SKM-1 (cell line): ENCODE data around the gene EHBP1.

Source experiments
- DNase-seq: peaks from one replicate; lab custom pipeline; 2025; ENCODE audit not compliant: unreplicated experiment; lab: John Stamatoyannopoulos, UW

Gene EHBP1

GRCh38 chr2:62939735-62940491, 234.4 kb downstream of the EHBP1 start:
- no peak for DNase-seq

- no peak for DNase-seq
These were observed 235.2 kb downstream of the EHBP1 start for GRCh38 chr2:62940697-62941096.

GRCh38 chr2:62941413-62941812, 235.9 kb downstream of the EHBP1 start:
- no peak for DNase-seq

GRCh38 chr2:62944362-62944761, 238.8 kb downstream of the EHBP1 start:
- no peak for DNase-seq

- DNase-seq = no peak
These were observed 241.9 kb downstream of the EHBP1 start for GRCh38 chr2:62947403-62947802.

GRCh38 chr2:62956651-62957050, 251.1 kb downstream of the EHBP1 start:
- no peak for DNase-seq

- DNase-seq = no peak
These were observed 252.7 kb downstream of the EHBP1 start for GRCh38 chr2:62958206-62958605.

- DNase-seq = no peak
These were observed 258.5 kb downstream of the EHBP1 start for GRCh38 chr2:62964050-62964449.

GRCh38 chr2:62964671-62965070, 259.2 kb downstream of the EHBP1 start:
- no peak for DNase-seq

GRCh38 chr2:62966991-62967390, 261.5 kb downstream of the EHBP1 start:
- DNase-seq = no peak

- DNase-seq = no peak
These were observed 262.7 kb downstream of the EHBP1 start for GRCh38 chr2:62968168-62968567.

- no peak for DNase-seq
These were observed 263.2 kb downstream of the EHBP1 start for GRCh38 chr2:62968668-62969067.

GRCh38 chr2:62971936-62972335, 266.4 kb downstream of the EHBP1 start:
- no peak for DNase-seq

- DNase-seq = no peak
These were observed 267.1 kb downstream of the EHBP1 start for GRCh38 chr2:62972601-62973000.

- no peak for DNase-seq
These were observed 269.5 kb downstream of the EHBP1 start for GRCh38 chr2:62974999-62975398.

- DNase-seq = no peak
These were observed 286.1 kb downstream of the EHBP1 start for GRCh38 chr2:62991605-62992004.

GRCh38 chr2:62992561-62992960, 287.0 kb downstream of the EHBP1 start:
- no peak for DNase-seq

- DNase-seq = no peak
These were observed 288.7 kb downstream of the EHBP1 start for GRCh38 chr2:62994206-62994605.

- DNase-seq = no peak
These were observed 291.1 kb downstream of the EHBP1 start for GRCh38 chr2:62996534-62997186.

- DNase-seq = no peak
These were observed 293.4 kb downstream of the EHBP1 start for GRCh38 chr2:62998949-62999348.

GRCh38 chr2:62999905-63000304, 294.4 kb downstream of the EHBP1 start:
- DNase-seq = no peak

GRCh38 chr2:63000801-63001200, 295.3 kb downstream of the EHBP1 start:
- DNase-seq = no peak

GRCh38 chr2:63001576-63001975, 296.1 kb downstream of the EHBP1 start:
- no peak for DNase-seq
